ENCODE measurements around the gene DLG2.
"Not testable (repeated sequence)": the region's sequence is repeated elsewhere in the genome, so short reads cannot be mapped to it uniquely, and the experiment has no call there.

Gene DLG2

GRCh38 chr11:85231588-85231987 is 395.6 kb downstream of the DLG2 start:
- no peak for DNase-seq (ENCODE audit: low read depth)

GRCh38 chr11:85229723-85230122 is 397.4 kb downstream of the DLG2 start:
- DNase-seq (ENCODE audit: low read depth) = not testable (repeated sequence)

- no peak for DNase-seq (ENCODE audit: low read depth)
These were observed 430.2 kb downstream of the DLG2 start for GRCh38 chr11:85196968-85197367.

GRCh38 chr11:85195934-85196333 is 431.2 kb downstream of the DLG2 start:
- DNase-seq (ENCODE audit: low read depth) = no peak

- DNase-seq (ENCODE audit: low read depth) = no peak
These were observed 439.2 kb downstream of the DLG2 start for GRCh38 chr11:85187992-85188391.

GRCh38 chr11:85184721-85185120 is 442.4 kb downstream of the DLG2 start:
- DNase-seq (ENCODE audit: low read depth) = no peak

GRCh38 chr11:85182441-85183387 is 444.4 kb downstream of the DLG2 start:
- DNase-seq (ENCODE audit: low read depth) = no peak

- no peak for DNase-seq (ENCODE audit: low read depth)
These were observed 446.6 kb downstream of the DLG2 start for GRCh38 chr11:85180528-85180927.

- no peak for DNase-seq (ENCODE audit: low read depth)
These were observed 455.4 kb downstream of the DLG2 start for GRCh38 chr11:85171648-85172257.

GRCh38 chr11:85170184-85170583 is 457.0 kb downstream of the DLG2 start:
- no peak for DNase-seq (ENCODE audit: low read depth)

- no peak for DNase-seq (ENCODE audit: low read depth)
These were observed 459.7 kb downstream of the DLG2 start for GRCh38 chr11:85167471-85167870.

GRCh38 chr11:85167038-85167437 is 460.1 kb downstream of the DLG2 start:
- no peak for DNase-seq (ENCODE audit: low read depth)

- DNase-seq (ENCODE audit: low read depth) = no peak
These were observed 461.3 kb downstream of the DLG2 start for GRCh38 chr11:85165819-85166218.

GRCh38 chr11:85164743-85165142 is 462.4 kb downstream of the DLG2 start:
- DNase-seq (ENCODE audit: low read depth) = no peak

GRCh38 chr11:85154294-85154693 is 472.9 kb downstream of the DLG2 start:
- DNase-seq (ENCODE audit: low read depth) = no peak

- DNase-seq (ENCODE audit: low read depth) = no peak
These were observed 489.5 kb downstream of the DLG2 start for GRCh38 chr11:85137597-85137996.

- DNase-seq (ENCODE audit: low read depth) = no peak
These were observed 493.5 kb downstream of the DLG2 start for GRCh38 chr11:85133636-85134035.

- DNase-seq (ENCODE audit: low read depth) = no peak
These were observed 494.1 kb downstream of the DLG2 start for GRCh38 chr11:85132851-85133585.

- no peak for DNase-seq (ENCODE audit: low read depth)
These were observed 499.8 kb downstream of the DLG2 start for GRCh38 chr11:85127349-85127748.

GRCh38 chr11:85123752-85124231 is 503.4 kb downstream of the DLG2 start:
- DNase-seq (ENCODE audit: low read depth) = no peak

- no peak for DNase-seq (ENCODE audit: low read depth)
These were observed 509.0 kb downstream of the DLG2 start for GRCh38 chr11:85118151-85118550.

GRCh38 chr11:85115798-85116197 is 511.3 kb downstream of the DLG2 start:
- DNase-seq (ENCODE audit: low read depth) = no peak

- DNase-seq (ENCODE audit: low read depth) = no peak
These were observed 512.4 kb downstream of the DLG2 start for GRCh38 chr11:85114786-85115185.
